NCI-H345 treated with DMSO at 0.1 percent for 48 hours (cell line): ENCODE measurements around the gene STX19.
"Not testable (repeated sequence)": the region's sequence is repeated elsewhere in the genome, so short reads cannot be mapped to it uniquely, and the experiment has no call there.

Experiments
- DNase-seq: peaks from one replicate; lab custom pipeline; 2025; ENCODE audit not compliant: unreplicated experiment; lab: John Stamatoyannopoulos, UW

Gene STX19, protein sequence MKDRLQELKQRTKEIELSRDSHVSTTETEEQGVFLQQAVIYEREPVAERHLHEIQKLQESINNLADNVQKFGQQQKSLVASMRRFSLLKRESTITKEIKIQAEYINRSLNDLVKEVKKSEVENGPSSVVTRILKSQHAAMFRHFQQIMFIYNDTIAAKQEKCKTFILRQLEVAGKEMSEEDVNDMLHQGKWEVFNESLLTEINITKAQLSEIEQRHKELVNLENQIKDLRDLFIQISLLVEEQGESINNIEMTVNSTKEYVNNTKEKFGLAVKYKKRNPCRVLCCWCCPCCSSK

DNA sequence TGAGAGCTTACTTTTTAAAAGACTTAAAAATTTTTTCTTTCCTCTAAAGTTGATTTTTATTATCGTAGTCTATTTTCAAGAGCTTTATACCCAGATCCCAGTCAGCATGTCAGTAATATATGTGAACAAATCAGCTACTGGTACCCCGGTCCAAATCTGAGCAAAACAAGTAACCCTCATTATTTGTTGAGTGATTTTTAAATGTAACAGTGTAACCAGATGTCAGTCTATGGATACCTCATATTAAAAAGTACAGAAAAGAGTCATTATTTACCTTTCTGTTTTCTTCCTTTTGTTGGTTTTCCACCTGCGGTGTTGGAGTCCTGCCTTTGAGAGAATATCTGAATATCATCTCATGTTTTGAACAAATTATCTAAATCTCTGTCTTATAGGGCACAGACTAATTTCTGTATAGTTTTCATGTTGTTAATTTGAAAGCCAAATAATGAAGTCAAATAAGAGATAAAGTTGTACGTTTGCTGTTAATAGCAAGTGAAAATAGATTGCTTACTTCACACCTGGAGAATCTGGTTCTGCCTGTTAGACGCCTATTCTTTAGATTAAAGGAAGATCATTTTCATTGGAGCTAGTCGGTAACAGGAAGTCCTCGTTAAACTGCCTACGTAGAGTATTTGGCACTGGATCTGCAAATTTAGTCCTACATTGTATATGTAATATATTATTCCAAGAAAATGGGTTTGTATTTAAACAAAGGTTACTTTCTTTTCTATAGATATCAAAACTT is at the start of gene STX19:
TSS of gene STX19 (minus strand) at position 505 of the 745 bp plus-strand sequence. CDS start 13,328 bp downstream, outside the sequence.
- DNase-seq: no peak

DNA sequence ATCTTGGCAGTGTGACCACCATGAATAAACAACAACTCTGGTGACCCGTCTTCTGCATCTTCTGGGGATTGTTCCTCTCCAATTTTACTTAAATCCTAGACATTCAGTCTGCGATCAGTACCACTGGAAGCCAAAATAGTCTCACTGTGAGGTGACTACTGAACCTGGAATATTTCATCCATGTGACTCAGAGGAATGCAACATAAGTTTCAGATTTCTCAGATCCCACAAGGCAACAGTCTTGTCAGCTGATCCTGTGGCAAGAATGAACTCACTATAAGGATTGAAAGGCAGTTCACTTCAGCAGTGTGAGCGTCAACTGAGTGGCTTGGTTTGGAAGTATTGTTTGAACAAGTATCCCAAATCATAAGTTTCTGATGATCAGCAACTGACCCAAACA is 47.7 kb upstream of the STX19 start:
- no peak for DNase-seq

DNA sequence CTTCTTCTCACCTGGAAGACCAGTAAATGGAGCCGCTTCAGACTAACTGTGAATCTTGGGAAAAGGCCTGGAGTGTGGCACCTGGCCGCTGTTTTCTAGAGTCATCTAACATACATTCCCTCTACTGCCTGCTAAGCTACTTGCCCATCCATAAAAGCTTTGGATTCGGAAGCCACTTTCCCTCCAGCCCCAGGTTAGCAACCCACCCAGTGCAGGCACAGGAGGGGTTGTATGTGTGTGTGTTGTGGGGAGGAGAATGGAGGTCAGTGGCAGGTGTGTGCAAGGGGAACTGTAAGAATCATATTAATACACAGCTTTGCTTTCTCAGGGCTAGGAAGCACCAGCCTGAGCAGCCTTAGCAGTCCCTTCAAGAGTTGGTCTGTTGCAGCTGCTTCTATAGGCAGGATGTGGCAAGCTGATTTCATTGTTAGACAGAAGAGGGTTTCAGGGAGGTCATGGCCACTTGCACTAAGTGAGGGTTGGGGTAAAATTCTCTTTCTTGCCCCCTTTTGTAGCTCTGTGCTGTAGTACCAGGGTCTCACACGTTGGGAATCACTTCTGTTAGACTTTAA is 43.4 kb upstream of the STX19 start:
- no peak for DNase-seq

DNA sequence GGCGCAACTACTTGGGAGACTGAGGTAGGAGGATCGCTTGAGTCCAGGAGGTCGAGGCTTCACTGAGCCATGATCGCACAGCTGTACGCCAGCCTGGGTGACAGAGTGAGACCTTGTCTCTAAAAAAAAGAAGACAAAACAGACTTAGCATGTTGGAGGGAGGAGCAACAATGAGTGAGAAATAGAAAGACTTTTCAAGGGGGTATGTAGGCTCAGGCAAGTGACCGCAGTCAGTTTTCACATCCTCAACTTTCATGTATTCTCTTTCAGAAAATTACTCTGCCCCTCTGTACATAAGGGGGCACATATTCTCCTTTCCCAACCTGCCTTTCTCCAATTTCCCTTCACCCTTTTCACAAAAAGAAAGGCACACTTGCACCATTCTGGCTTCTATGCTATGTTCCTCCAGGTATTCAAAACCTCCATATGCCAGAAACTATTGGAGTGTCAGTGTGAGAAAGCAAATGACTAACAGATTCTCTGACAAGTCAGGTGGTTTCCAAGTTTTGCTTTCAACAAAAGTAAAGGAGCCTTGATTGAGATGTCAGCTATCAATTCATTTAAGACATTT is 42.0 kb upstream of the STX19 start:
- DNase-seq: no peak

DNA sequence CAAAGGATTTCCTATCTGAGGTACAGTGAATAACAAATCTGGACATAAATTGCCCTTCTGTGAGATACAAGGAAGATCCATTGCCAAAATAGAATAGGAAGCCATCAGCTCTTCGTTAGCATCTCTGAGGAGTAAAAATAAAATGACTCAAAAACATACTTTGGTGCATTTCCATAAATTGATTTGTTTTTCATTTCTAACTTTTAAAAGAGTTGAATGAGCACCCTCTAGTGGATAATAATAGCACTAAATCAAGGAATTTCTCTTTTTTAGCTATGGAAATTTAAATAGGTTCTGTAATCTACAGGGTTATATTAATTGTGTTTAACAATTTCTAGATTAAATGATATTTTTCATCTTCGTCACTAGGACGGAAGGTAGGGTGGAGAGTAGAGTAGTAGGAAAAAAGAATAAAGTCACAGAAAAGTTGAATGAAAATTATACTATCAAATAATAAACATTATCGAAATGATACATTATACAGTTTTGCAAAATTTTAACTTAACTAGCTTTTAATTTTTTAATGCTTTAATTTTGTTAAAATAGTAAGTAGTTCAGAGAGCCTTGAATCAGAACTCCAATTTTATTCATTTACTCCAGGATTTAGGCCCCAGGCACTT is 40.9 kb upstream of the STX19 start:
- DNase-seq: no peak

DNA sequence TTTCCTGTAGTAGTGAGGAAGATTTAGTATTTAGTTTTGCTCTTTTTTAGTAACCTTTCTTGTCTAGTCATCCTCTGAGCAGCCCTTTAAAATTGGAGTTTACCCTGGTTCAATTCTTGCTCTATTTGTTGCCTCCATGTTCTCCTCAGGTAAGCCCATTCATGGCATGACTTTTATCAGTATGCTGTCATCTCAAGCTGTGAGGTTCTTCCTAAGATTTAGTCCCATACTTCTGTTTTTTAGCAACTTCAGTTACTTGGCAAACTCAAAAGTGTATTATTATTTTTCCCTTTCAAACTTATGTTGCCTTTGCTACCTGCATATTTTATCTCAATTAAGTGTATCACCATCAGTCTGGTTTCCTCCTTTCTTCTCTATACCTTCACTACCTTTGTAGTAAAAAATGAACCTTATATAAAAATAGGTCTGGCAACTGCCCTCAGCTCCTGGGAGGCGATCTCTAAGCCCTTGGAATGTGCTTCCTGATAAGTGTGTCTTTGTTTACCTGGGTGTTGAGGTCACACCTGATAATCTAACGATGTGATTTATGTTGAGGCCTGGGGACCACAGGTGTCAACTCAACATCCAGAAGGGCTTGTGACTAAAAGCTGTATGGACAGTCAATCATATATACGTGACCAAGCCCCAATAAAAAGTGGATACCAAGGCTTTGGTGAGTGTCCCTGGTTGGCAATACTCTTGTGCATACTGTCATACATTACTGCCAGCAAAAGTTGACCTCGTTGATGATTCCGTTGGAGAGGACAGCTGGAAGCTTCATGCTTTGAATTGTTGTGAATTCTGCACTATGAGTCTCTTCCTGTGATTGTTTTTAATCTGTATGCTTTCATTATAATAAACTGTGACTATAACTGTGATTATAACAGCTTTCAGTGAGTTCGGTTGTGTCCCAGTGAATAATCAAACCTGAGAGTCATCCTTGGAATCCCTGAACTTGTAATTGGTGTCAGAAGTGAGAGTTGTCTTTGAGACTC is 38.4 kb upstream of the STX19 start:
- no peak for DNase-seq

DNA sequence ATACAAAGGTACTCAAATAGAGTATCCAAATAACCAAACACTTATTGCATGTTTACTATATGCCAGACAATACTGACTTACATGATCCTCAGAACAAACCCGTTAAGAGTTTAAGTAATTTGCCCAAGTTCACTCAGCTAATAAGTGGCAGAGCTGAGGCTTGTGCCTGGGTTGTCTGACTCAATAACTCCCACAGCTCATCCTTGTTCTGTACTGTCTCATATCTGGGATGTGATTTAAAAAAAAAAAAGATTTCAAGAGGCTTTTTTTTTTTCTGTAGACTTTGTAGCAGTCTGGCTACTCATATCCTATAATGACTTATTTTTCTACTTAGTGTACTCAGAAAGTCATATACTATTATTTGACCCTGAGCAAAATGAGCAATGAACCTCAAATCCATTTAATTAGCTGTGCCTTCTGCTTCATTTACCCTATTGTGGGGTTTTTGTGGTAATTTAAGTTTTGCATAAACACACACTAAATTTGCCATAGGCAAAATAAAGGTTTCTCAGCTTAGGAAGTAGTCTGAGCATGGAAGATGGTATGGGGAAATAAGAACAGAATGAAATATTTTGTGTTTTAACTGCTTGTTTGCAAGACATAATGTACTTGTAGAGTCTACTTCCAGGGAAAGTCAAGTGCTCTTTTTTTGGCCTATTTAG is 37.6 kb upstream of the STX19 start:
- no peak for DNase-seq

DNA sequence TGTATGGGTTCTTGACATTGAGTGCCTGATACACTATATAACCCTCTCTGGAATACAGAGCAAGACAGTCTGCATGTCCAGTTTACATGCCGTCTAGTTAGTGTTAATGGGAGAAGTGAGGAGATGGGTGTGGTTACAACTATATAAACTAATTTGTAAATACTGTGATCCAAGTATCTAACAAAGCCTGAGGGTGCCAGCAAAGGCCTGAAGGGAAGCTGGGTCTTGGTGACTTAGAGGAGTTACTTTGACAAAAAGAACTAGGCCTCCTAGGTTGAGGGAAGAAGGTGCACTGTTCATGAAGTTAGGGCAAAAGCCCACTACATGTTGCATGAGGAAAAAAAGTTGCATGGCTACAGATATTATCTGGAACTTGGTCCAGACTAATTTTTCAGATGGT is 36.7 kb upstream of the STX19 start:
- no peak for DNase-seq

DNA sequence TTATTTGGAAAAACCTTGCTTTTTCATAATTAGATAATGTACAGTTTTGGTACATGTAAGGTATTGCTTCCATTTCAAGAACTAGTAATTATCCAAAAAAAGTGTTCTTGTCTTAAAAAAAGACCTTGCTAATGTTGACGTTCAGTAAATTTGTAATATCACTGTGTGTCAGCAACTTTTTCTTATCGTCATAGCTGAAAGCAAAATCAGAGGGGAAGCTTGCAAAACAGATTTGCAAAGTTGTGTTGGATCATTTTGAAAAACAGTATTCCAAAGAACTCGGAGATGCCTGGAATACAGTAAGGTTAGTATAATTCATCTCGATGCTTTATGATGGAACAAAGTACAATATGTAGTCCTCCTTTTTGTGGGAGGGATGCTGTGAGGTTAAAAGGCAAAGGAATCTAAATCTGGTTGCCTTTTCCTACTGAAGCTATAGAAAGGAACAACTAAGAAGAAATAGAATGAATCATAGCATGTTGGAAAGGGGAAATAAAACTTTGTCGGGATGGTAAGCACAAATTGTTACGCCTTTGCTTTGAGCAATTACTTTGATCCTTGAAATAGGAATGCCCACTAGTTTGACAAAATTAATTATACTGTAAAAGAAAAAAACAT is 36.0 kb upstream of the STX19 start:
- DNase-seq: no peak

DNA sequence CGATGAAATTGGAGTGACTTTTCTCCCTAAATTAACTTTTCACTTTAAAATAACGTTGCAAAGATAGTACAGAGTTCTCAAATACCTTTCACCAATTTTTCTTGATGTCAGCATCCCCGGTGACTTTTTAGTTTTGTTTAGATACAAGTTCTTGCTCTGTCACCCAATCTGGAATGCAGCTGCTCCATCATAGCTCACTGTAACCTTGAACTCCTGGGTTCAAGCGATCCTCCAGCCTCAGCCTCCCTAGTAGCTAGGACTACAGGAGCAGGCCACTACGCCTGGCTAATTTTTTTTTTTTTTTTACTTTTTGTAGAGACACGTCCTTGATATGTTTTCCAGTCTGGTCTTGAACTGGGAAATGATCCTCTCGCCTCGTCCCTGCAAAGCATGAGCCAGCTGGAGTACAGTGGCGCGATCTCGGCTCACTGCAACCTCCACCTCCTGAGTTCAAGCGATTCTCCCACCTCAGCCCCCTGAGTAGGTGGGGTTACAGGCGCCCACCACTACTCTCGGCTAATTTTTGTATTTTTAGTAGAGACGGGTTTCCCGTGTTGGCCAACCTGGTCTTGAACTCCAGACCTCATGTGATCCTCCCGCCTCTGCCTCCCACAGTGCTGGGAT is 35.2 kb upstream of the STX19 start:
- DNase-seq: no peak

DNA sequence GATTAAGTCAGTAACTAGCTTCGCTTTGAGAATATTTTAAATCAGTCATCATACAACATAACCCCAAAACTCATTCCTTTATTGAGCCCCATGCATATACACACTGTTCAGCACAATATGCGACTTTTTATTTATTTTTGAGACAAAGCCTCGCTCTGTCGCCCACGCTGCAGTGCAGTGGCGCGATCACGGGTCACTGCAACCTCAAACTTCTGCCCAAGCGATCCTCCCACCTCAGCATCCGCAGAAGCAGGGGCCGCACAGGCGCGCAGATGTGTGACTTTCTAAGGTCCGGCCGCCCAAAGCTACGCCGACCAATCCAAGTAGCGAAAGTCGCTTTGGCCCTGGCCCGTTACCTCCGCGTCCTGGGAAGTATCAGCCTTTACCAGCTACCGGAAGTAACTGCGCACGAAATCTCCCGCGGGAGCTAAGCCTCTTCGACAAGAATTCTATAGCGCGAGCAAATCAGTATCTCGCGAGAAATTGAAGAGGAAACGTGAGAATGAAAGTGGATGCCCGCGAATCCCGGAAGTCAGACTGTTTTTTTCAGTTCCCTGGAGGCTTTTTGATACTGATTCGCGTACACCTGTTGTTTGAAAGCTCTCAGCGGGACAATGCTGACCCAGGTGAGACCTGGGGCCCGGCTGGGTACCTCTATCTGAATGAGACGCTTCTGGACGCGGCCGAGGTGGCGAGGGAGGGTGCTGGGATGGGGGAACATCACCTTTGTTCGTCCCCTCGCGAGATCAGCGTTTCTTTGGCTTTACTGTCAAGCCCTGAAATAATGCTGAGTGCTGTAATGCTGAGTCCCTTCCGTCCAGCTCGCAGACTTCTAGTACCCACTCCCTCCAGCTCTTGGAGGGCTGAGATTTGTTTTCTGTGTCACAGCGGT is 34.4 kb upstream of the STX19 start, which contains the start of the genes DHFR2 and NSUN3:
TSS of gene DHFR2 (minus strand) at position 404 of the 892 bp plus-strand sequence. CDS start 1,405 bp downstream, outside the sequence.
TSS of gene NSUN3 (plus strand) at position 549 of the 892 bp plus-strand sequence. CDS start at position 615, 66 bp downstream.
- peak; percentile 81 for DNase-seq

DNA sequence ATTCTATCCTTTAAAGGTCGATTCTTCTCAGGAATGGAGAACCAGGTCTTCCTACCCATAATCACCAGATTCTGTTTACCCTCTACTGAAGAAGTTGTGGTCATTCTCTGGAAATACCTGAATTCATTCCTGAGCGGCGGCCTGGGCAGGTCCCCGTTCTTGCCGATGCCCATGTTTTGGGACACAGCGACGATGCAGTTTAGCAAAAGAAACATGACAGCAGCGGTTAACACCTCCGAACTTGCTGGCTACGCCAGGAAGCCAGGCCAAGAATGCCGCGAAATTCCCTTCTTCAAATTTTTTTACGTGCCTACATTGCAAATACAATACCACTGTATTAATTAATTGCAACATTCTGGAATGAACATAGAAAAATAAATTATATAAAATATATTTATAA is 32.9 kb upstream of the STX19 start:
- DNase-seq: no peak

DNA sequence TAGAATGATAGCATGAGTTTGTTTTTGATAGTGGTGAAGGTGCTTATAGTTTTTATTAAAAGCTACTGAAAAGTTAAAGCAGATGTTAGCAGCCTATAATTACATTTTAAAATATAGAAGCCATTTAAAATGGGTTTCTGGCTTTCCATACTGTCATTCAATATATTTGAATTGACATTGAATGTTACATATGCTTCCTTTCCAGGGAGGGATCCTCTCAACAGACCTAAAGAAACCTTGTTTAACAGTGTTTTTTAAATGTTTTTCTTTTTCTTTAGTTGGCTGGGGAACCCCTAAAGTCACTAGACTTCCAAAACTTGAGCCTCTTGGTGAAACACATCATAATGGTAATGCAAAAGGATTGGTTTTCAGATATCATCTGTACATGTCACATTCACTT is 22.1 kb upstream of the STX19 start:
- DNase-seq: no peak

DNA sequence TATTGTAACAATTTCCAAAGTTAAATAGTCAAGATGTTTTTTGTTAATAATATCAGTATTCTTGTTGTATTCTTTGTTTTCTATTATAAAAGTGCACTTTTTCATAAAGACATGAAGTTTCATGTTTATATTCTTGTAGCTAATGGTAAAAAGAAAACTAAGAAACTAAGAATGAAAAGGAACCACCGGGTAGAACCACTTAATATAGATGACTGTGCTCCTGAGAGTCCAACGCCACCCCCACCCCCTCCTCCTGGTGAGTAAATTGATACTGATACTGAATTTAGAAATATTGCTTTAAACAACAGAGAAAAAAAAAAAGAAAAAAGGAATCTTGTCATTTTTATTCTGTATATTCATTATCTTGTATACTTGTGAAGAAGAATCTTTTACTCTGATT is 20.9 kb upstream of the STX19 start:
- DNase-seq: no peak

DNA sequence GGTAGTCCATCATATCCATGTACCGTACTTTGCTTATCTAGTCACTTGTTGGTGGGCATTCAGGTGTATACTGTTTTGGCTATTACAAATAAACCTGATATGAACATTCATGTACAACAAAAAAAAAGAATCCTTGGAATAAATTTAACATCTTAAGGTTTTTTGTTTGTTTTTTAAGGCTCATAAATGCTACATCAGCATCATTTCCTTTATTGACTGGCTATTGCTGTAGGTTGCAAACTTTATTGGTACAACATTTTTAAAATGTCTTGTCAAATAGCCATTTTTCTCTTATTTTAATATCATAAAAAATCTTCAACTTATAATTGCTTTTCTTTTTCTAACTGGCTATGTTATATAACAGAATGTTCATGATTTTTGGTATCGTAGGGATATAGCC is 18.1 kb upstream of the STX19 start:
- DNase-seq: no peak

DNA sequence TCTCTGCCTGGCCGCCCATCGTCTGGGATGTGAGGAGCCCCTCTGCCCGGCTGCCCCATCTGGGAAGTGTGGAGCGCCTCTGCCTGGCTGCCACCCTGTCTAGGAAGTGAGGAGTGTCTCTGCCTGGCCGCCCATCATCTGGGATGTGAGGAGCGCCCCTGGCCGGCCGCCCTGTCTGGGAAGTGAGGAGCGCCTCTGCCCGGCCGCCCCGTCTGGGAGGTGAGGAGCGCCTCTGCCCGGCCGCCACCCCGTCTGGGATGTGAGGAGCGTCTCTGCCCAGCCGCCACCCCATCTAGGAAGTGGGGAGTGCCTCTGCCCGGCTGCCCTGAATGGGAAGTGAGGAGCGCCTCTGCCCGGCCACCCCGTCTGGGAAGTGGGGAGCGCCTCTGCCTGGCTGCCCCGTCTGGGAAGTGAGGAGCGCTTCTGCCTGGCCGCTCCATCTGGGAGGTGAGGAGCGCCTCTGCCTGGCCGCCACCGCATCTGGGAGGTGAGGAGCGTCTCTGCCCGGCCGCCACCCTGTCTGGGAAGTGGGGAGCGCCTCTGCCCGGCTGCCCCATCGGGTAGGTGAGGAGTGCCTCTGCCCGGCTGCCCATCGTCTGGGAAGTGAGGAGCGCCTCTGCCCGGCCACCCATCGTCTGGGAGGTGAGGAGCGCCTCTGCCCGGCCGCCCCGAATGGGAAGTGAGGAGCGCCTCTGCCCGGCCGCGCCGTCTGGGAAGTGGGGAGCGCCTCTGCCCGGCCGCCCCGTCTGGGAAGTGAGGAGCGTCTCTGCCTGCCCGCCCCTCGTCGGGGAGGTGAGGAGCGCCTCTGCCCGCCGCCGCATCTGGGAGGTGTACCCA is 15.9 kb upstream of the STX19 start:
- not testable (repeated sequence) for DNase-seq

DNA sequence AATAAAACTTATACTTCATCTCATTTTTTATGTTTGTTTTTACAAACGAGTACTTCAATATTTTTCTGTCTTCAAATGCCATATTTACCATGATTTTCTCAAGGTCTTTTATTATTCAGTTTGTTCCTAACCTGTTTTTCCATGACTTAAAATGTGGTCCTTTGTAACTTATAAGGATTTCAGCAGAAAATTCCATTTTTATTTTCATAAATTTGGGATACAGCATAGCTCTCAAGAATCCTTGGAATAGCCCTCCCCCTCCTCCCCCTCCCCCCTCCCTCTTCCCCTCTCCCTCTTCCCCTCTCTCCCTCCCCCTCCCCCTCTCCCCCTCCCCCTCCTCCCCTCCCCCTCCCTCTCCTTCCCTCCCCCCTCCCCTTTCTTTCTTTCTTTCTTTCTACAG is 14.9 kb upstream of the STX19 start:
- DNase-seq: no peak
